Measurements from ENCODE around the gene PDE10A.
"Not testable (repeated sequence)": the region's sequence is repeated elsewhere in the genome, so short reads cannot be mapped to it uniquely, and the experiment has no call there.

Gene PDE10A

DNA sequence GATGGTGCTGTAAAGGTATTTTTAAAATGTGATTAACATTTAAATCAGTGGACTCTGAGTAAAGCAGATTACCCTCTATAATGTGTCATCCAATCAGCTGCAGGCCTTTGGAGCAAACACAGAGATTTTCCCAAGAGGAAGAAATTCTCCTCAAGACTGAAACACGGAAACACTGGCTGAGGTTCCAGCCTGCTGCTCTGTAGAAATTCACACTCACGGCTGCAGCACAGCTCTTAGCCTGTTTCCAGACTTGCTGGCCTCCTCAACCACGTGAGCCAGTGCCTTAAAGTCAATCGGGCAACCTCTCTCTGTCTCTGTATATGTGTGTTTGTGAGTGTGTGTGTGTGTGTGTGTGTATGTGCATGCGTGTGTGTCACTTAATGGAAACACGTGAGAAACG is 41.1 kb downstream of the PDE10A start:
- H3K9me2 ChIP-seq (replicated peaks; ENCODE audit: insufficient read depth, low read length), result no peaks in the 10 kb centered on the region; the same call in none of the 2 replicates

DNA sequence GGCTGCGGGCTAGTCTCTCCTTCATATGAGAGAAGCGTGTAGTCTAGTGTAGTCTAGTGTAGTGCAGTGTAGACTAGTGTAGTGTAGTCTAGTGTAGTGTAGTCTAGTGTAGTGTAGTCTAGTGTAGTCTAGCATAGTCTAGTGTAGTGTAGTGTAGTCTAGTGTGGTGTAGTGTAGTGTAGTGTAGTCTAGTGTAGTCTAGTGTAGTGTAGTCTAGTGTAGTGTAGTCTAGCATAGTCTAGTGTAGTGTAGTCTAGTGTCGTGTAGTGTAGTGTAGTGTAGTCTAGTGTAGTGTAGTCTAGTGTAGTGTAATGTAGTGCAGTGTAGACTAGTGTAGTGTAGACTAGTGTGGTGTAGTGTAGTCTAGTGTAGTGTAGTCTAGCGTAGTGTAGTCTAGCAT is 44.1 kb downstream of the PDE10A start:
- not testable (repeated sequence) for H4K20me1 ChIP-seq (ENCODE audit: low read depth, low read length); H3K9ac ChIP-seq (ENCODE audit: low read length); H3K4me2 ChIP-seq (ENCODE audit: low read depth, low read length, poor library complexity, severe bottlenecking); H3K9me3 ChIP-seq (ENCODE audit: insufficient read depth, low read length); H3K79me2 ChIP-seq (ENCODE audit: insufficient read depth, low read length); H3K36me3 ChIP-seq (ENCODE audit: low read length); H3K4me3 ChIP-seq (ENCODE audit: insufficient read depth, low read length, poor library complexity, severe bottlenecking); H3K27me3 ChIP-seq (ENCODE audit: low read length); H3K27ac ChIP-seq (ENCODE audit: low read depth, low read length); H3K9me2 ChIP-seq (replicated peaks; ENCODE audit: insufficient read depth, low read length); H2AFZ ChIP-seq (ENCODE audit: low read depth, low read length, severe bottlenecking); H3F3A ChIP-seq (ENCODE audit: insufficient read depth)

More for the DNA sequence above, 41.1 kb downstream of the PDE10A start:
- no peaks in the 10 kb centered on the region for H3K9me3 ChIP-seq (ENCODE audit: insufficient read depth, low read length)
- no peaks in the 10 kb centered on the region for H3K27me3 ChIP-seq (ENCODE audit: low read length)
- no peak for TF ChIP-seq EZH2phosphoT487 (conservative IDR thresholded peaks at IDR 0.05; ENCODE audit: low read length)
- TF ChIP-seq, protein P1, sequence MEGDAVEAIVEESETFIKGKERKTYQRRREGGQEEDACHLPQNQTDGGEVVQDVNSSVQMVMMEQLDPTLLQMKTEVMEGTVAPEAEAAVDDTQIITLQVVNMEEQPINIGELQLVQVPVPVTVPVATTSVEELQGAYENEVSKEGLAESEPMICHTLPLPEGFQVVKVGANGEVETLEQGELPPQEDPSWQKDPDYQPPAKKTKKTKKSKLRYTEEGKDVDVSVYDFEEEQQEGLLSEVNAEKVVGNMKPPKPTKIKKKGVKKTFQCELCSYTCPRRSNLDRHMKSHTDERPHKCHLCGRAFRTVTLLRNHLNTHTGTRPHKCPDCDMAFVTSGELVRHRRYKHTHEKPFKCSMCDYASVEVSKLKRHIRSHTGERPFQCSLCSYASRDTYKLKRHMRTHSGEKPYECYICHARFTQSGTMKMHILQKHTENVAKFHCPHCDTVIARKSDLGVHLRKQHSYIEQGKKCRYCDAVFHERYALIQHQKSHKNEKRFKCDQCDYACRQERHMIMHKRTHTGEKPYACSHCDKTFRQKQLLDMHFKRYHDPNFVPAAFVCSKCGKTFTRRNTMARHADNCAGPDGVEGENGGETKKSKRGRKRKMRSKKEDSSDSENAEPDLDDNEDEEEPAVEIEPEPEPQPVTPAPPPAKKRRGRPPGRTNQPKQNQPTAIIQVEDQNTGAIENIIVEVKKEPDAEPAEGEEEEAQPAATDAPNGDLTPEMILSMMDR (IDR thresholded peaks at IDR 0.05; ENCODE audit: insufficient read depth, low read length, poor library complexity, severe bottlenecking), result no peak
- H3K9ac ChIP-seq (ENCODE audit: low read length), result no peak overlapping the region
- no peak overlapping the region for H3K27ac ChIP-seq (ENCODE audit: low read depth, low read length)
- H2AFZ ChIP-seq (ENCODE audit: low read depth, low read length, severe bottlenecking), result no peak overlapping the region
- no peaks in the 10 kb centered on the region for H3K79me2 ChIP-seq (ENCODE audit: insufficient read depth, low read length)
- no peak overlapping the region for H3K4me3 ChIP-seq (ENCODE audit: insufficient read depth, low read length, poor library complexity, severe bottlenecking)
- H4K20me1 ChIP-seq (ENCODE audit: low read depth, low read length), result no peaks in the 10 kb centered on the region
- H3K4me2 ChIP-seq (ENCODE audit: low read depth, low read length, poor library complexity, severe bottlenecking), result no peak overlapping the region
- no peaks in the 10 kb centered on the region for H3K36me3 ChIP-seq (ENCODE audit: low read length)
- no peaks in the 10 kb centered on the region for H3F3A ChIP-seq (ENCODE audit: insufficient read depth)

DNA sequence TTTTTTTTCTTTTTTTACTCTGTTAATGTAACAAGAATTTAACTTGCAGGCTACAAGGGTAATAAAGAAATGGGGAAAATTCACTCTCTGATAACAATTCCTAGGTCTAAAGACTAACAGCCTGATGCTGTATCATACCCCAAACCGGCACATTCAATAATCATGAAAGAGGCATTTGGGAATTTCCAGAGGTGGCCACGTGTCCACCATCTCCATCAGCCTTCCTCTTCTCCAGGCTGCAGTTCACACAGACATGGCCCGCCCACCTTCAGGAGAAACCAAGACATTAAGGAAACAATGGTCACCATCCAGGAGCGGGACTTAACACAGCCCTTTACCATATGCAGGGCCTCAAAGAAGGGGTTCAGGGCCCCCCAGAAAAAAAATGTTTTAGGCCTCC is 44.8 kb downstream of the PDE10A start:
- Histone ChIP-seq H4K20me1 (ENCODE audit: low read depth, low read length) (no peaks in the 10 kb centered on the region), H3K9ac (ENCODE audit: low read length) (no peak overlapping the region), H3K9me2 (replicated peaks; ENCODE audit: insufficient read depth, low read length) (no peaks in the 10 kb centered on the region; the same call in 1 of the 2 replicates), H3K36me3 (ENCODE audit: low read length) (no peaks in the 10 kb centered on the region), H3K27ac (ENCODE audit: low read depth, low read length) (no peak overlapping the region), H3K9me3 (ENCODE audit: insufficient read depth, low read length) (no peaks in the 10 kb centered on the region), H2AFZ (ENCODE audit: low read depth, low read length, severe bottlenecking) (no peak overlapping the region), H3K4me2 (ENCODE audit: low read depth, low read length, poor library complexity, severe bottlenecking) (no peak overlapping the region), H3F3A (ENCODE audit: insufficient read depth) (no peaks in the 10 kb centered on the region), H3K27me3 (ENCODE audit: low read length) (no peaks in the 10 kb centered on the region), H3K79me2 (ENCODE audit: insufficient read depth, low read length) (no peaks in the 10 kb centered on the region), H3K4me3 (ENCODE audit: insufficient read depth, low read length, poor library complexity, severe bottlenecking) (no peak overlapping the region)
- TF ChIP-seq, protein P1 (IDR thresholded peaks at IDR 0.05; ENCODE audit: insufficient read depth, low read length, poor library complexity, severe bottlenecking), result no peak
- no peak for TF ChIP-seq EZH2phosphoT487 (conservative IDR thresholded peaks at IDR 0.05; ENCODE audit: low read length)

DNA sequence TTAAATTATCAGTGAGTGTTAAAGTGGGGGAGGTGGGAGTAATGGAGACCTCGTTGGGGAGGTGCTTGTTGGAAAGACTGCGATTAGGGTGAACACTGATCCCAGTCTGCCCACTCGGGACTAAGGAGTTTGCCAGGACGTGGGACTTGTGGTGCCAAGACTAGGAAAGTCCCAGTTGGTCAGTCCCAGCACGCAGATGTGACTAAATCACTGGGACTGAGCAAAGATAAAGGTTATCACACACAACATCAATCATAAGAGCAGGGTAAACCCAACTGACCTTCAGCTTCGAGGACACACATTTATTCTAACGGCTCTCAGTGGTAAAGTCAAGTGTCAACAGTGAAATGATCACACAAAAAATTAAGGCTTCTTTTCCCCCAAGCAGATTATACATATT is 45.5 kb downstream of the PDE10A start:
- H2AFZ ChIP-seq (ENCODE audit: low read depth, low read length, severe bottlenecking), result no peak overlapping the region
- no peak overlapping the region for H3K4me3 ChIP-seq (ENCODE audit: insufficient read depth, low read length, poor library complexity, severe bottlenecking)
- no peak overlapping the region for H3K4me2 ChIP-seq (ENCODE audit: low read depth, low read length, poor library complexity, severe bottlenecking)
- no peak overlapping the region for H3K9ac ChIP-seq (ENCODE audit: low read length)
- TF ChIP-seq EZH2phosphoT487 (conservative IDR thresholded peaks at IDR 0.05; ENCODE audit: low read length), result no peak
- TF ChIP-seq, protein P1 (IDR thresholded peaks at IDR 0.05; ENCODE audit: insufficient read depth, low read length, poor library complexity, severe bottlenecking), result no peak
- H3K27ac ChIP-seq (ENCODE audit: low read depth, low read length), result no peak overlapping the region
- H3K27me3 ChIP-seq (ENCODE audit: low read length), result no peaks in the 10 kb centered on the region
- H3K79me2 ChIP-seq (ENCODE audit: insufficient read depth, low read length), result no peaks in the 10 kb centered on the region
- H3F3A ChIP-seq (ENCODE audit: insufficient read depth), result no peaks in the 10 kb centered on the region
- no peaks in the 10 kb centered on the region for H3K36me3 ChIP-seq (ENCODE audit: low read length)
- no peaks in the 10 kb centered on the region for H3K9me3 ChIP-seq (ENCODE audit: insufficient read depth, low read length)
- no peaks in the 10 kb centered on the region; the same call in 1 of the 2 replicates for H3K9me2 ChIP-seq (replicated peaks; ENCODE audit: insufficient read depth, low read length)
- no peaks in the 10 kb centered on the region for H4K20me1 ChIP-seq (ENCODE audit: low read depth, low read length)
